ENCODE measurements around the gene ZNF436.

- no peak for TF ChIP-seq CTCF (IDR thresholded peaks at IDR 0.05)
- no peak for TF ChIP-seq POLR2A (IDR thresholded peaks at IDR 0.05)
Observed at GRCh38 chr1:23397908-23398307, 28.3 kb upstream of the ZNF436 start.
